ENCODE data around the gene UBE2C. TPM values are rescaled to one million over a fixed set of nuclear protein-coding genes. Genes with fewer than 3 reads are reported as not detected.
"Not testable (repeated sequence)": the region's sequence is repeated elsewhere in the genome, so short reads cannot be mapped to it uniquely, and the experiment has no call there.

Gene UBE2C
- total RNA-seq, 2 donors from 2014 or later: 139 to 216 TPM

- H3K36me3 Mint-ChIP-seq (ENCODE audit: low read depth): peaks cover 3% of the 10 kb centered on the region
- Histone ChIP-seq H3K27ac (ENCODE audit: low read depth, low read length) (no peak overlapping the region), H3K9ac (ENCODE audit: extremely low read depth, low read length, poor library complexity, severe bottlenecking) (no peak overlapping the region), H3K9me3 (ENCODE audit: control insufficient read depth, low read length) (no peaks in the 10 kb centered on the region), H3K4me3 (ENCODE audit: low read length) (no peak overlapping the region), H3K27me3 (ENCODE audit: control insufficient read depth, insufficient read depth, low read length, poor library complexity, severe bottlenecking) (no peaks in the 10 kb centered on the region), H3K36me3 (ENCODE audit: control insufficient read depth, insufficient read depth, low read length) (no peaks in the 10 kb centered on the region), H3K4me1 (ENCODE audit: control insufficient read depth, insufficient read depth, low read length) (peaks cover 4% of the 10 kb centered on the region)
- no peaks in the 10 kb centered on the region for H3K9me3 Mint-ChIP-seq
- no peak for DNase-seq
- no peak overlapping the region for H3K27ac Mint-ChIP-seq
- 86% methylated on average over 3 of the region's 3 CpGs; no CpG with 5 or more reads in 1 of the 2 experiments for WGBS, 2 experiments (ENCODE audit: insufficient coverage in 1 of 2, insufficient read length in 1 of 2)
- H3K4me3 Mint-ChIP-seq: no peak overlapping the region
- no peaks in the 10 kb centered on the region for H3K27me3 Mint-ChIP-seq (ENCODE audit: insufficient read depth)
- no peak for TF ChIP-seq CTCF (conservative IDR thresholded peaks at IDR 0.05)
- H3K4me1 Mint-ChIP-seq: peaks cover 7% of the 10 kb centered on the region
These were observed 24.1 kb upstream of the UBE2C start for GRCh38 chr20:45788351-45788750.

GRCh38 chr20:45792317-45793118, 19.9 kb upstream of the UBE2C start:
- Histone ChIP-seq H3K9ac (ENCODE audit: extremely low read depth, low read length, poor library complexity, severe bottlenecking) (peak overlapping the region; percentile 86), H3K27ac (ENCODE audit: low read depth, low read length) (peak overlapping the region; percentile 38), H3K36me3 (ENCODE audit: control insufficient read depth, insufficient read depth, low read length) (peaks cover 33% of the 10 kb centered on the region), H3K4me3 (ENCODE audit: low read length) (peak overlapping the region; percentile 92), H3K9me3 (ENCODE audit: control insufficient read depth, low read length) (no peaks in the 10 kb centered on the region), H3K27me3 (ENCODE audit: control insufficient read depth, insufficient read depth, low read length, poor library complexity, severe bottlenecking) (no peaks in the 10 kb centered on the region), H3K4me1 (ENCODE audit: control insufficient read depth, insufficient read depth, low read length) (peaks cover 4% of the 10 kb centered on the region)
- 49 to 69% methylated on average over 4 to 19 of the region's 19 CpGs for WGBS, 2 experiments (ENCODE audit: insufficient coverage in 1 of 2, insufficient read length in 1 of 2)
- Mint-ChIP-seq H3K27me3 (ENCODE audit: insufficient read depth) (no peaks in the 10 kb centered on the region), H3K36me3 (ENCODE audit: low read depth) (peaks cover 34% of the 10 kb centered on the region), H3K27ac (peak overlapping the region; percentile 88), H3K4me3 (peak overlapping the region; percentile 81), H3K4me1 (peaks cover 7% of the 10 kb centered on the region), H3K9me3 (no peaks in the 10 kb centered on the region)
- no peak for DNase-seq
- no peak for TF ChIP-seq CTCF (conservative IDR thresholded peaks at IDR 0.05)

GRCh38 chr20:45796337-45797065, 15.9 kb upstream of the UBE2C start:
- Histone ChIP-seq H3K4me3 (ENCODE audit: low read length) (no peak overlapping the region), H3K9me3 (ENCODE audit: control insufficient read depth, low read length) (no peaks in the 10 kb centered on the region), H3K27me3 (ENCODE audit: control insufficient read depth, insufficient read depth, low read length, poor library complexity, severe bottlenecking) (no peaks in the 10 kb centered on the region), H3K27ac (ENCODE audit: low read depth, low read length) (no peak overlapping the region), H3K4me1 (ENCODE audit: control insufficient read depth, insufficient read depth, low read length) (peaks cover 4% of the 10 kb centered on the region), H3K9ac (ENCODE audit: extremely low read depth, low read length, poor library complexity, severe bottlenecking) (no peak overlapping the region), H3K36me3 (ENCODE audit: control insufficient read depth, insufficient read depth, low read length) (peaks cover 41% of the 10 kb centered on the region)
- Mint-ChIP-seq H3K4me1 (peaks cover 7% of the 10 kb centered on the region), H3K36me3 (ENCODE audit: low read depth) (peaks cover 42% of the 10 kb centered on the region), H3K9me3 (no peaks in the 10 kb centered on the region), H3K27me3 (ENCODE audit: insufficient read depth) (no peaks in the 10 kb centered on the region), H3K27ac (no peak overlapping the region), H3K4me3 (no peak overlapping the region)
- 94 to 95% methylated on average over 10 to 11 of the region's 11 CpGs for WGBS, 2 experiments (ENCODE audit: insufficient coverage in 1 of 2, insufficient read length in 1 of 2)
- DNase-seq: no peak
- TF ChIP-seq CTCF (conservative IDR thresholded peaks at IDR 0.05): no peak

GRCh38 chr20:45797510-45797909, 14.9 kb upstream of the UBE2C start:
- not testable (repeated sequence) for H3K4me3 ChIP-seq (ENCODE audit: low read length); H3K9ac ChIP-seq (ENCODE audit: extremely low read depth, low read length, poor library complexity, severe bottlenecking); DNase-seq; H3K4me1 Mint-ChIP-seq; H3K27me3 ChIP-seq (ENCODE audit: control insufficient read depth, insufficient read depth, low read length, poor library complexity, severe bottlenecking); H3K4me1 ChIP-seq (ENCODE audit: control insufficient read depth, insufficient read depth, low read length); H3K27me3 Mint-ChIP-seq (ENCODE audit: insufficient read depth); H3K4me3 Mint-ChIP-seq; H3K27ac ChIP-seq (ENCODE audit: low read depth, low read length); H3K27ac Mint-ChIP-seq; H3K9me3 Mint-ChIP-seq; H3K9me3 ChIP-seq (ENCODE audit: control insufficient read depth, low read length)
- H3K36me3 Mint-ChIP-seq (ENCODE audit: low read depth): peaks cover 52% of the 10 kb centered on the region
- no CpG with 5 or more reads among the region's 1 CpG for WGBS, 2 experiments (ENCODE audit: insufficient coverage in 1 of 2, insufficient read length in 1 of 2)
- H3K36me3 ChIP-seq (ENCODE audit: control insufficient read depth, insufficient read depth, low read length): peaks cover 51% of the 10 kb centered on the region

GRCh38 chr20:45797955-45798354, 14.5 kb upstream of the UBE2C start:
- H3K36me3 Mint-ChIP-seq (ENCODE audit: low read depth): peaks cover 52% of the 10 kb centered on the region
- H3K9ac ChIP-seq (ENCODE audit: extremely low read depth, low read length, poor library complexity, severe bottlenecking); H3K27me3 ChIP-seq (ENCODE audit: control insufficient read depth, insufficient read depth, low read length, poor library complexity, severe bottlenecking); H3K27me3 Mint-ChIP-seq (ENCODE audit: insufficient read depth); H3K4me3 ChIP-seq (ENCODE audit: low read length); H3K27ac Mint-ChIP-seq; H3K4me1 Mint-ChIP-seq; H3K4me1 ChIP-seq (ENCODE audit: control insufficient read depth, insufficient read depth, low read length); DNase-seq; H3K4me3 Mint-ChIP-seq; H3K9me3 Mint-ChIP-seq; H3K9me3 ChIP-seq (ENCODE audit: control insufficient read depth, low read length); H3K27ac ChIP-seq (ENCODE audit: low read depth, low read length): not testable (repeated sequence)
- peaks cover 55% of the 10 kb centered on the region for H3K36me3 ChIP-seq (ENCODE audit: control insufficient read depth, insufficient read depth, low read length)
- 91% methylated on average over 2 of the region's 3 CpGs; no CpG with 5 or more reads in 1 of the 2 experiments for WGBS, 2 experiments (ENCODE audit: insufficient coverage in 1 of 2, insufficient read length in 1 of 2)

All from endodermal cell (in vitro differentiated cells).